ENCODE measurements around the gene CRB1. TPM values are rescaled to one million over a fixed set of nuclear protein-coding genes. Genes with fewer than 3 reads are reported as not detected.

Gene CRB1
- total and polyA plus RNA-seq, 2 of the 8 experiments (the other 6 are each of a cell fraction or from before 2014, with no cell fraction given): 0.03 TPM; not detected in 1

DNA sequence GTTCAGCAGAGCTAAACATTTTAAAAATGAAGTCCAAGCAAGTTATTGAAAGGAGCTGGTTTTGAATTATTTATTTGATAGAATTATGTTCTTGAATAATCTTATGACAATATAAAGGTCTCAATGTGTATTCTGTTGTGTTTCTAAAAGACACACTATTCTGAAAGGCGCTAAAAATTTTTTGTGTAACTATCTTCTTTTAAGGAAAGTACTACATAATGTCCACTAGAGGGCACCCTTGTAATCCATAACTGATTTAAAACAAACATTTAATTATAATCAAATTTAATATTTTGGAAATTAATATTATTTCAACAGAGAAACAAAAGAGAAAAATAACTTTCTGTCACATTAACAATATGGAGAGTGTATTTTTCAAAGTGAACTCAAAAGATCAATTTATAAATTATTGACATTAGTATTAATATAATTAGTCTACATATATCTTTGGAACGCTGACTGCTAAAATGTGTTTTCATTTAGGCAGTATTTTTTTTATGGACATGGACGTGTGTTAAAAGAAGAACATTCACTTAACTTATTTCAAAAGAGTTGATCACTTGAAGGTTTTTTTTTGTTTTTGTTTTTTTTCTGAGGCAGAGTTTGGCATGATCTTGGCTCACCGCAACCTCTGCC, 258.8 kb downstream of the CRB1 start:
- DNase-seq (ENCODE audit: low read depth in 1 of 2, low spot score in 2 of 2) (no peak), FAIRE-seq (no peak)
- no peak overlapping the region for H3K4me3 ChIP-seq (ENCODE audit: extremely low read depth in 1 of 4, insufficient read depth in 2 of 4, low read depth in 3 of 4, low read length in 4 of 4)
- H4K91ac ChIP-seq (replicated peaks; ENCODE audit: insufficient read length, low read length): no peak overlapping the region
- no peak overlapping the region for H3K9ac ChIP-seq (replicated peaks in 1 of 4; ENCODE audit: extremely low read depth in 1 of 4, low read depth in 3 of 4, low read length in 3 of 4)
- no peak overlapping the region for H3K56ac ChIP-seq (replicated peaks; ENCODE audit: insufficient read length, low read depth, low read length)
- 59% methylated on average over 4 of the region's 4 CpGs; no CpG with 5 or more reads in 1 of the 2 experiments for WGBS, 2 experiments (ENCODE audit: extremely low coverage in 1 of 2, insufficient coverage in 1 of 2, insufficient read length in 1 of 2, insufficient replicate concordance in 2 of 2, low coverage in 1 of 2, low lambda C conversion rate in 2 of 2, missing lambda C conversion rate in 1 of 2)
- H3K18ac ChIP-seq (ENCODE audit: extremely low read depth, low read length): no peak overlapping the region
- H3K27ac ChIP-seq (ENCODE audit: low read depth, low read length): no peak overlapping the region
- TF ChIP-seq CEBPB (IDR thresholded peaks at IDR 0.05; ENCODE audit: low read depth, low read length): no peak
- TF ChIP-seq RAD21 (IDR thresholded peaks at IDR 0.05 in 1 of 2, conservative IDR thresholded peaks at IDR 0.05 in 1 of 2; ENCODE audit: low read depth in 2 of 2, low read length in 2 of 2): peak in 1 of 2 experiments; percentile 48; a peak in 3 of 4 replicates
- no peak for TF ChIP-seq BRCA1 (IDR thresholded peaks at IDR 0.05; ENCODE audit: low read depth, low read length)
- TF ChIP-seq RBBP5 (IDR thresholded peaks at IDR 0.05; ENCODE audit: borderline replicate concordance, low read depth, low read length): no peak
- TF ChIP-seq GABPA (IDR thresholded peaks at IDR 0.05; ENCODE audit: borderline replicate concordance, insufficient read depth, low read length): no peak
- no peak for TF ChIP-seq MAFK (IDR thresholded peaks at IDR 0.05; ENCODE audit: low read depth, low read length)
- TF ChIP-seq, protein P1, sequence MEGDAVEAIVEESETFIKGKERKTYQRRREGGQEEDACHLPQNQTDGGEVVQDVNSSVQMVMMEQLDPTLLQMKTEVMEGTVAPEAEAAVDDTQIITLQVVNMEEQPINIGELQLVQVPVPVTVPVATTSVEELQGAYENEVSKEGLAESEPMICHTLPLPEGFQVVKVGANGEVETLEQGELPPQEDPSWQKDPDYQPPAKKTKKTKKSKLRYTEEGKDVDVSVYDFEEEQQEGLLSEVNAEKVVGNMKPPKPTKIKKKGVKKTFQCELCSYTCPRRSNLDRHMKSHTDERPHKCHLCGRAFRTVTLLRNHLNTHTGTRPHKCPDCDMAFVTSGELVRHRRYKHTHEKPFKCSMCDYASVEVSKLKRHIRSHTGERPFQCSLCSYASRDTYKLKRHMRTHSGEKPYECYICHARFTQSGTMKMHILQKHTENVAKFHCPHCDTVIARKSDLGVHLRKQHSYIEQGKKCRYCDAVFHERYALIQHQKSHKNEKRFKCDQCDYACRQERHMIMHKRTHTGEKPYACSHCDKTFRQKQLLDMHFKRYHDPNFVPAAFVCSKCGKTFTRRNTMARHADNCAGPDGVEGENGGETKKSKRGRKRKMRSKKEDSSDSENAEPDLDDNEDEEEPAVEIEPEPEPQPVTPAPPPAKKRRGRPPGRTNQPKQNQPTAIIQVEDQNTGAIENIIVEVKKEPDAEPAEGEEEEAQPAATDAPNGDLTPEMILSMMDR (IDR thresholded peaks at IDR 0.05; ENCODE audit: control extremely low read depth in 1 of 3, insufficient read depth in 1 of 3, low read depth in 1 of 3, low read length in 3 of 3): peak in 1 of 3 experiments; percentile 3; a peak in 1 of 4 replicates
- H3K9me3 ChIP-seq (ENCODE audit: insufficient read depth in 2 of 2, low read depth in 1 of 2, low read length in 1 of 2): no peaks in the 10 kb centered on the region
- no peak overlapping the region for H2BK20ac ChIP-seq (ENCODE audit: low read length)
- no peak overlapping the region for H3K23ac ChIP-seq (ENCODE audit: insufficient read length)
- H3K27me3 ChIP-seq (replicated peaks in 1 of 4; ENCODE audit: control insufficient read depth in 3 of 4, extremely low read depth in 1 of 4, insufficient read depth in 3 of 4, low read length in 3 of 4): no peaks in the 10 kb centered on the region
- H3K23me2 ChIP-seq (ENCODE audit: low read depth, low read length): no peaks in the 10 kb centered on the region
- no peaks in the 10 kb centered on the region for H3K79me2 ChIP-seq (ENCODE audit: control insufficient read depth in 1 of 2, insufficient read depth in 2 of 2, low read length in 2 of 2)
- no peak overlapping the region for H2AK5ac ChIP-seq (ENCODE audit: low read depth, low read length)
- H2BK15ac ChIP-seq (ENCODE audit: low read length): no peak overlapping the region
- CTCF ChIA-PET (ENCODE audit: partially characterized antibody): interaction anchor here (0.6 to 2.5 kb wide), 13 partner anchors 9 to 945 kb away, joined by 3 to 10 read pairs (median 4); no protein-coding TSS in a partner anchor
- no peak overlapping the region for H3K14ac ChIP-seq (ENCODE audit: insufficient read length)
- no peaks in the 10 kb centered on the region for H4K20me1 ChIP-seq (replicated peaks in 1 of 2; ENCODE audit: control insufficient read depth in 1 of 2, insufficient read depth in 2 of 2, low read length in 2 of 2)
- no peak overlapping the region for H2BK120ac ChIP-seq (replicated peaks; ENCODE audit: low read depth, low read length)
- H3K79me1 ChIP-seq (ENCODE audit: low read depth, low read length): no peaks in the 10 kb centered on the region
- H3K4ac ChIP-seq (replicated peaks; ENCODE audit: insufficient read length, low read depth, low read length): no peak overlapping the region
- H3K4me1 ChIP-seq (replicated peaks in 1 of 4; ENCODE audit: control insufficient read depth in 3 of 4, insufficient read depth in 4 of 4, low read length in 3 of 4): no peaks in the 10 kb centered on the region
- no peak overlapping the region for H2AFZ ChIP-seq (ENCODE audit: low read length)
- H3K4me2 ChIP-seq (ENCODE audit: insufficient read depth in 1 of 2, low read depth in 2 of 2, low read length in 2 of 2): no peak overlapping the region
- POLR2A ChIA-PET (ENCODE audit: partially characterized antibody): no interaction called here
- no peak overlapping the region for H4K8ac ChIP-seq (ENCODE audit: extremely low read depth, insufficient read depth, low read length)
- H2BK5ac ChIP-seq (ENCODE audit: low read depth, low read length): no peak overlapping the region
- no peaks in the 10 kb centered on the region for H3K36me3 ChIP-seq (ENCODE audit: control insufficient read depth in 2 of 4, insufficient read depth in 4 of 4, low read length in 3 of 4)
- no peak overlapping the region for H4K5ac ChIP-seq (ENCODE audit: insufficient read length, low read depth, low read length)
- H2BK12ac ChIP-seq (ENCODE audit: low read depth, low read length): no peak overlapping the region
